ENCODE data around the gene RTN3.
A peak's percentile ranks its signal among the peaks of the same experiment; 100 is the strongest.

The RTN3 gene

DNA sequence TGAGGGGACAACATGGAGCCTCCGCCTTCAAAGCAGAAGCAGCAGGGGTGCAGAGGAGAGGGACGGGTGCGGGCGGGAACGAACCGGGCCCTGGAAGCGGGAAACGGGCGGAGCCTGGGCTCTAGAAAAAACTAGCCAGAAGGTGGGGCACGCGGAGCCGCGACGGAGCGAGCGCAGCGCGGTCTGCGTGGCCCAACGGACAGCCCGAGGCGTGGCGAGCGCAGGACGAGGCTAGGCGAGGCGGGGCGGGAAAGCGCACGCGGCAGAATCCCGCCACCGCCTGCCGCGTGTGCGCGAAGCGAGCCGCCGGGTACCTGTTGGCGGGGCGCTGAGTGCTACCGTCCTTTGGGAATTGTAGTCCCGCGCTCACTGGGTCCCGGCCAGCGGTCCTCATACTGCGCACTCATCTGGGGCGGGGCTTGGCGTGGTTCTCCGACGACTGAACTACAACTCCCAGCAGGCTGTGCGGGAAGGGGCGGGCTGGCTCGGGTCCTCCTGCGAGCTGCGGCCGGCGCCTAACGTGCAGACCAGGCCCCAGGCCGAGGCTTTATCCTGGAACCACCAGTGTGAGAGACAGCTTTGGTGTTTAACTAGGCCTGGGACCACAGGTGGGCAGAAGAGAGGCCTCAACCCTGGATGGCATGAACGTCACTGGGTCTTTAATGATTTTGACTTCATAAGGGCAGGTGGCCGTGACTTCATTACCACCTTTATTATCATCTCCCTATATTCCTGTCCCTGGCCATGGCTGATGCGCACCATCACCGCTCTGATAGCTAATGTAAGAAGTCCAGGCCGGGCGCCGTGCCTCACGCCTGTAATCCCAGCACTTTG lies 9.8 kb upstream of the RTN3 start, which contains the start of gene ATL3:
TSS of gene ATL3 (minus strand) at position 55 of the 834 bp plus-strand sequence. CDS start at position 14, 41 bp downstream.
- H2AFZ ChIP-seq, result peak within 1 kb of the TSS; percentile 83
- H3K9me3 ChIP-seq (ENCODE audit: control insufficient read depth, low read length), result no peaks in the 10 kb centered on the region
- TF ChIP-seq, protein P1, sequence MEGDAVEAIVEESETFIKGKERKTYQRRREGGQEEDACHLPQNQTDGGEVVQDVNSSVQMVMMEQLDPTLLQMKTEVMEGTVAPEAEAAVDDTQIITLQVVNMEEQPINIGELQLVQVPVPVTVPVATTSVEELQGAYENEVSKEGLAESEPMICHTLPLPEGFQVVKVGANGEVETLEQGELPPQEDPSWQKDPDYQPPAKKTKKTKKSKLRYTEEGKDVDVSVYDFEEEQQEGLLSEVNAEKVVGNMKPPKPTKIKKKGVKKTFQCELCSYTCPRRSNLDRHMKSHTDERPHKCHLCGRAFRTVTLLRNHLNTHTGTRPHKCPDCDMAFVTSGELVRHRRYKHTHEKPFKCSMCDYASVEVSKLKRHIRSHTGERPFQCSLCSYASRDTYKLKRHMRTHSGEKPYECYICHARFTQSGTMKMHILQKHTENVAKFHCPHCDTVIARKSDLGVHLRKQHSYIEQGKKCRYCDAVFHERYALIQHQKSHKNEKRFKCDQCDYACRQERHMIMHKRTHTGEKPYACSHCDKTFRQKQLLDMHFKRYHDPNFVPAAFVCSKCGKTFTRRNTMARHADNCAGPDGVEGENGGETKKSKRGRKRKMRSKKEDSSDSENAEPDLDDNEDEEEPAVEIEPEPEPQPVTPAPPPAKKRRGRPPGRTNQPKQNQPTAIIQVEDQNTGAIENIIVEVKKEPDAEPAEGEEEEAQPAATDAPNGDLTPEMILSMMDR (IDR thresholded peaks at IDR 0.05), result no peak
- peaks cover 10% of the 10 kb centered on the region for H3K79me2 ChIP-seq
- H3K4me1 ChIP-seq, result no peaks in the 10 kb centered on the region
- H3K36me3 ChIP-seq (ENCODE audit: control insufficient read depth, insufficient read depth, low read length), result no peaks in the 10 kb centered on the region
- H3K9ac ChIP-seq, result no peak within 1 kb of the TSS
- peak within 1 kb of the TSS; percentile 63 for H3K4me3 ChIP-seq (ENCODE audit: low read depth, low read length)
- peak within 1 kb of the TSS; percentile 76 for H3K27ac ChIP-seq
- no peaks in the 10 kb centered on the region for H3K27me3 ChIP-seq (ENCODE audit: control insufficient read depth, insufficient read depth, low read length)
- peak within 1 kb of the TSS; percentile 72 for H3K4me2 ChIP-seq (ENCODE audit: low read length)

DNA sequence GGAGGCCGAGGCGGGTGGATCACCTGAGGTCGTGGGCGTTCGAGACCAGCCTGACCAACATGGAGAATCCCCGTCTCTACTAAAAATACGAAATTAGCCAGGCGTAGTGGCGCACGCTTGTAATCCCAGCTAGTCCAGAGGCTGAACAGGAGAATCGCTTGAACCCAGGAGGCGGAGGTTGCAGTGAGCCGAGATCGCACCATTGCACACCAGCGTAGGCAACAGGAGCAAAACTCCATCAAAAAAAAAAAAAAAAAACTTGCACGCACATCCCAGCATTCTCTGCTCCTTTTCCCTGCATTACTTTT lies 9.2 kb upstream of the RTN3 start:
- no peak overlapping the region for H3K9ac ChIP-seq
- no peaks in the 10 kb centered on the region for H3K27me3 ChIP-seq (ENCODE audit: control insufficient read depth, insufficient read depth, low read length)

DNA sequence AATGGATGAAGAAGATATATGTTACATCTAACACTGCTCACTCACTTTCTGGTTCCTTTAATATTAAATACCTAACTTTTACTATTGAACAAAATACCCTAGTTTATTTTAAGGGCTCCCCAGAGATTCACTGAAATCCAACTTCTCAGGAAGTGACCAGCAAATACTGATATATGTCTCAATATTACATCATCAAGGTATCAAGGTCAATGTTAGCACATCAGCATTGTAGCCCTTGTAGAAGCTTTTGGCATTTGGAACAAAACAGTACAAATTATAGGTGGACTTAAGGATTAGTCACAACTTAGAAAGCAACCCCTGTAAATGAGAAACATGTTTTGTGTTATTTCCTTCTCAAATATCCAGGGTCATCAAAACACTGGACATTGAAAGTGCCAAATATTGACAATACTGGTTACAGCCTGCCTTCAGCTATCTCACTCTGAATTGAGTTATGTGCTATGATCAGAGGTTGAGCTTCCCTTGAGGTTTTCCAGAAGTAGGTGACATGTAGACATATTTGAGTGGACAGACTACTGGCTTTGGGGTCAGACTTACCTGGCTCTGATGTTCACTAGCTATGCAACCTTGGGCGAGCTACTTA lies 8.3 kb upstream of the RTN3 start:
- Histone ChIP-seq H3K27me3 (ENCODE audit: control insufficient read depth, insufficient read depth, low read length) (no peaks in the 10 kb centered on the region), H3K4me2 (ENCODE audit: low read length) (no peak overlapping the region), H3K9ac (no peak overlapping the region), H3K9me3 (ENCODE audit: control insufficient read depth, low read length) (no peaks in the 10 kb centered on the region), H3K4me1 (no peaks in the 10 kb centered on the region), H3K79me2 (peaks cover 3% of the 10 kb centered on the region), H2AFZ (no peak overlapping the region), H3K27ac (peak overlapping the region; percentile 19), H3K4me3 (ENCODE audit: low read depth, low read length) (no peak overlapping the region), H3K36me3 (ENCODE audit: control insufficient read depth, insufficient read depth, low read length) (no peaks in the 10 kb centered on the region)
- TF ChIP-seq, protein P1 (IDR thresholded peaks at IDR 0.05), result no peak

More for the DNA sequence above, 9.2 kb upstream of the RTN3 start:
- Histone ChIP-seq H3K36me3 (ENCODE audit: control insufficient read depth, insufficient read depth, low read length) (no peaks in the 10 kb centered on the region), H3K9me3 (ENCODE audit: control insufficient read depth, low read length) (no peaks in the 10 kb centered on the region), H3K4me3 (ENCODE audit: low read depth, low read length) (no peak overlapping the region), H3K4me2 (ENCODE audit: low read length) (no peak overlapping the region), H3K79me2 (peaks cover 6% of the 10 kb centered on the region), H3K4me1 (no peaks in the 10 kb centered on the region), H2AFZ (peak overlapping the region; percentile 83), H3K27ac (no peak overlapping the region)
- TF ChIP-seq, protein P1 (IDR thresholded peaks at IDR 0.05), result no peak

DNA sequence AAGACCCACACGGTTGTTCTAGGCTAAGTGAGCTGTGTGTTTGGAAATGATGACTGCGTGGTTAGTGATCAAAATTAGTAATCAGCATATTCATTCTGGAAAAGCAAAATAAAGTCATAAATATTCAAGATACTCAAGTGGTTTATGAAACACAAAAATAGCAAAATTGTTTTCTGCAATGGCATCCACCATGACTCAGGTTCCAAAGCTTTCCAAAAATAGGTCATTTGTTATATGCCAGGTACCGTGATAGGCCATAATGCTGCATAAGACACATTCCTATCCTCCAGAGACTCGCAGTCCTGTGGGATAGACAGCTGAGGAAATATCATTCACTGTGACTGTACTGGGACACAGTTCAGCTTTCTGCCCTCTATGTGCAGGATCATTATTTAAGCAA lies 7.7 kb upstream of the RTN3 start:
- Histone ChIP-seq H3K4me2 (ENCODE audit: low read length) (no peak overlapping the region), H3K36me3 (ENCODE audit: control insufficient read depth, insufficient read depth, low read length) (no peaks in the 10 kb centered on the region), H3K9me3 (ENCODE audit: control insufficient read depth, low read length) (no peaks in the 10 kb centered on the region), H3K27me3 (ENCODE audit: control insufficient read depth, insufficient read depth, low read length) (no peaks in the 10 kb centered on the region), H2AFZ (no peak overlapping the region), H3K4me1 (no peaks in the 10 kb centered on the region), H3K79me2 (peaks cover 3% of the 10 kb centered on the region), H3K4me3 (ENCODE audit: low read depth, low read length) (no peak overlapping the region), H3K27ac (no peak overlapping the region), H3K9ac (no peak overlapping the region)
- TF ChIP-seq, protein P1 (IDR thresholded peaks at IDR 0.05), result no peak

Data from parathyroid adenoma (tissue), 2 donors.